Measurements from ENCODE around the gene ATP2B1. TPM values are rescaled to one million over a fixed set of nuclear protein-coding genes. Genes with fewer than 3 reads are reported as not detected.

ATP2B1 gene
- total RNA-seq, 1 donor from 2014 or later: 177 TPM

- Mint-ChIP-seq H3K27ac (no peak overlapping the region), H3K4me3 (no peak overlapping the region), H3K36me3 (peaks cover 24% of the 10 kb centered on the region), H3K4me1 (peaks cover 11% of the 10 kb centered on the region), H3K9me3 (peaks cover 11% of the 10 kb centered on the region), H3K27me3 (ENCODE audit: insufficient read depth, low read depth) (no peaks in the 10 kb centered on the region)
- H3K4me3 ChIP-seq: no peak overlapping the region
- peaks cover 4% of the 10 kb centered on the region for H3F3A ChIP-seq (ENCODE audit: low read depth)
- H3K9ac ChIP-seq: no peak overlapping the region
- peaks cover 100% of the 10 kb centered on the region for H4K20me1 ChIP-seq (ENCODE audit: low read depth)
- no peak overlapping the region for H3K27ac ChIP-seq
- no peak for DNase-seq (ENCODE audit: low spot score)
- H3K4me2 ChIP-seq: no peak overlapping the region
- TF ChIP-seq CTCF (IDR thresholded peaks at IDR 0.05) (no peak), EZH2 (IDR thresholded peaks at IDR 0.05) (no peak), EZH2phosphoT487 (IDR thresholded peaks at IDR 0.05) (no peak)
- no peaks in the 10 kb centered on the region for H3K9me3 ChIP-seq (ENCODE audit: low read depth)
- no peaks in the 10 kb centered on the region for H3K36me3 ChIP-seq
- no peaks in the 10 kb centered on the region for H3K27me3 ChIP-seq
- no peaks in the 10 kb centered on the region for H3K4me1 ChIP-seq
- H3K79me2 ChIP-seq (ENCODE audit: low read depth): peaks cover 100% of the 10 kb centered on the region
- H2AFZ ChIP-seq (replicated peaks): no peak overlapping the region
Observed at GRCh38 chr12:89695100-89695499, 13.5 kb downstream of the ATP2B1 start.

GRCh38 chr12:89694542-89694941 lies 14.1 kb downstream of the ATP2B1 start:
- H3K4me2 ChIP-seq: no peak overlapping the region
- no peaks in the 10 kb centered on the region for H3K36me3 ChIP-seq
- H3K27me3 Mint-ChIP-seq (ENCODE audit: insufficient read depth, low read depth): no peaks in the 10 kb centered on the region
- no peak overlapping the region for H3K4me3 ChIP-seq
- H3K27ac Mint-ChIP-seq: no peak overlapping the region
- no peak overlapping the region for H3K4me3 Mint-ChIP-seq
- H4K20me1 ChIP-seq (ENCODE audit: low read depth): peaks cover 100% of the 10 kb centered on the region
- peaks cover 11% of the 10 kb centered on the region for H3K4me1 Mint-ChIP-seq
- H2AFZ ChIP-seq (replicated peaks): no peak overlapping the region
- peaks cover 100% of the 10 kb centered on the region for H3K79me2 ChIP-seq (ENCODE audit: low read depth)
- TF ChIP-seq EZH2 (IDR thresholded peaks at IDR 0.05) (no peak), CTCF (IDR thresholded peaks at IDR 0.05) (no peak), EZH2phosphoT487 (IDR thresholded peaks at IDR 0.05) (no peak)
- DNase-seq (ENCODE audit: low spot score): no peak
- no peaks in the 10 kb centered on the region for H3K27me3 ChIP-seq
- no peak overlapping the region for H3K27ac ChIP-seq
- H3K36me3 Mint-ChIP-seq: peaks cover 25% of the 10 kb centered on the region
- no peak overlapping the region for H3K9ac ChIP-seq
- peaks cover 4% of the 10 kb centered on the region for H3F3A ChIP-seq (ENCODE audit: low read depth)
- peaks cover 10% of the 10 kb centered on the region for H3K9me3 Mint-ChIP-seq
- H3K4me1 ChIP-seq: no peaks in the 10 kb centered on the region
- H3K9me3 ChIP-seq (ENCODE audit: low read depth): no peaks in the 10 kb centered on the region

GRCh38 chr12:89693639-89694202 lies 14.9 kb downstream of the ATP2B1 start:
- Histone ChIP-seq H3K79me2 (ENCODE audit: low read depth) (peaks cover 100% of the 10 kb centered on the region), H3K4me3 (no peak overlapping the region), H4K20me1 (ENCODE audit: low read depth) (peaks cover 100% of the 10 kb centered on the region), H3K27ac (no peak overlapping the region), H3F3A (ENCODE audit: low read depth) (no peaks in the 10 kb centered on the region), H3K36me3 (no peaks in the 10 kb centered on the region), H3K9me3 (ENCODE audit: low read depth) (no peaks in the 10 kb centered on the region), H3K9ac (no peak overlapping the region), H3K27me3 (no peaks in the 10 kb centered on the region), H2AFZ (replicated peaks) (no peak overlapping the region), H3K4me2 (no peak overlapping the region), H3K4me1 (no peaks in the 10 kb centered on the region)
- Mint-ChIP-seq H3K9me3 (peaks cover 9% of the 10 kb centered on the region), H3K4me3 (no peak overlapping the region), H3K27ac (no peak overlapping the region), H3K4me1 (peaks cover 8% of the 10 kb centered on the region), H3K36me3 (peaks cover 26% of the 10 kb centered on the region), H3K27me3 (ENCODE audit: insufficient read depth, low read depth) (no peaks in the 10 kb centered on the region)
- no peak for TF ChIP-seq EZH2 (IDR thresholded peaks at IDR 0.05)
- TF ChIP-seq EZH2phosphoT487 (IDR thresholded peaks at IDR 0.05): no peak
- TF ChIP-seq CTCF (IDR thresholded peaks at IDR 0.05): no peak
- DNase-seq (ENCODE audit: low spot score): no peak

Measured in neural progenitor cell (in vitro differentiated cells).